IMR-90 (cell line): ENCODE results near the gene QKI. TPM values are rescaled to one million over a fixed set of nuclear protein-coding genes. Genes with fewer than 3 reads are reported as not detected.

Experiments
- ATAC-seq: fragments of 200-7000 bp; cut with Tn5 transposase; 2 replicates; pipeline ENCODE4 v1.9.1; 2020; ENCODE audit warnings: low read depth, mild to moderate bottlenecking, moderate library complexity
- BruUV-seq: library from RNA; stranded (reverse); fragments of 400-500 nt; replicated peaks from 2 replicates; lab custom pipeline; 2021; lab: Mats Ljungman, UMichigan
- CTCF ChIA-PET: fragments of 300-600 bp; formaldehyde crosslinking; extraction: SDS; loops from one replicate; lab custom pipeline; 2021; ENCODE audit warnings: antibody characterized with exemption; lab: Yijun Ruan, JAX
- POLR2A ChIA-PET: fragments of 300-600 bp; sonication (Branson Sonifier 250); formaldehyde crosslinking; loops from one replicate; lab custom pipeline; 2022; ENCODE audit warnings: antibody characterized with exemption; ENCODE audit not compliant: unreplicated experiment; lab: Charles Lee
- DNase-seq: peaks from one replicate; pipeline ENCODE4 v3.0.0; 2013
- H2AFZ ChIP-seq: replicated peaks from 2 replicates; pipeline ENCODE3; 2013; ENCODE audit warnings: low read length, mild to moderate bottlenecking; ENCODE audit not compliant: poor library complexity
- H2AK5ac ChIP-seq: 2 replicates; pipeline ENCODE4 v1.6.1; 2013; ENCODE audit warnings: low read depth, low read length, inconsistent platforms
- H2AK9ac ChIP-seq: replicated peaks from 2 replicates; pipeline ENCODE3; 2013; ENCODE audit warnings: mild to moderate bottlenecking, low read depth, low read length, moderate library complexity; ENCODE audit not compliant: poor library complexity
- H2BK120ac ChIP-seq: 2 replicates; pipeline ENCODE4 v1.6.1; 2013; ENCODE audit warnings: low read depth, low read length, inconsistent platforms
- H2BK15ac ChIP-seq: 3 replicates; pipeline ENCODE4 v1.6.1; 2013; ENCODE audit warnings: low read depth, low read length, inconsistent platforms
- H2BK20ac ChIP-seq: 2 replicates; pipeline ENCODE4 v1.6.1; 2013; ENCODE audit warnings: low read depth, mild to moderate bottlenecking, inconsistent platforms, low read length, moderate library complexity
- H2BK5ac ChIP-seq: 2 replicates; pipeline ENCODE4 v1.6.1; 2013; ENCODE audit warnings: mild to moderate bottlenecking, low read depth, low read length, inconsistent platforms; ENCODE audit not compliant: poor library complexity, severe bottlenecking
- H3K14ac ChIP-seq: replicated peaks from 2 replicates; pipeline ENCODE4 v1.6.1; 2013; ENCODE audit warnings: low read depth, low read length, inconsistent platforms
- H3K18ac ChIP-seq: 2 replicates; pipeline ENCODE4 v1.6.1; 2013; ENCODE audit warnings: low read depth, low read length, control low read depth
- H3K23ac ChIP-seq: 2 replicates; pipeline ENCODE4 v1.6.1; 2013; ENCODE audit warnings: low read depth, low read length, inconsistent platforms
- H3K27ac ChIP-seq: 2 replicates; pipeline ENCODE4 v1.5.1; 2013; ENCODE audit warnings: mild to moderate bottlenecking, control low read depth, low read length; ENCODE audit not compliant: insufficient read depth
- H3K27me3 ChIP-seq: 2 replicates; pipeline ENCODE4 v1.6.1; 2013; ENCODE audit warnings: low read length; ENCODE audit not compliant: control insufficient read depth, insufficient read depth
- H3K36me3 ChIP-seq: 2 replicates; pipeline ENCODE4 v1.6.1; 2013; ENCODE audit warnings: low read length, mixed read lengths; ENCODE audit not compliant: control insufficient read depth, insufficient read depth
- H3K4ac ChIP-seq: 2 replicates; pipeline ENCODE4 v1.6.1; 2013; ENCODE audit warnings: low read depth, low read length, inconsistent platforms
- H3K4me1 ChIP-seq: 2 replicates; pipeline ENCODE4 v1.6.1; 2013; ENCODE audit warnings: low read length, mixed read lengths; ENCODE audit not compliant: control insufficient read depth, insufficient read depth
- H3K4me2 ChIP-seq: 2 replicates; pipeline ENCODE4 v1.6.1; 2013; ENCODE audit warnings: low read depth, mild to moderate bottlenecking, control low read depth, low read length, moderate library complexity
- H3K4me3 ChIP-seq: 2 replicates; pipeline ENCODE4 v1.5.1; 2013; ENCODE audit warnings: low read depth, mild to moderate bottlenecking, control low read depth, low read length, moderate library complexity; ENCODE audit not compliant: insufficient read depth
- H3K56ac ChIP-seq: 2 replicates; pipeline ENCODE4 v1.6.1; 2013; ENCODE audit warnings: low read length, inconsistent platforms; ENCODE audit not compliant: insufficient read depth; ENCODE audit errors: extremely low read depth
- H3K79me1 ChIP-seq, 2 experiments: 2 replicates each; pipeline ENCODE4 v1.6.1; 2013; ENCODE audit warnings: low read length in 2 of 2, inconsistent platforms in 1 of 2, low read depth in 1 of 2
- H3K9ac ChIP-seq: 2 replicates; pipeline ENCODE4 v1.6.1; 2013; ENCODE audit warnings: low read depth, low read length, control low read depth
- H3K9me1 ChIP-seq: 2 replicates; pipeline ENCODE4 v1.6.1; 2013; ENCODE audit warnings: low read length, inconsistent platforms; ENCODE audit not compliant: insufficient read depth
- H3K9me3 ChIP-seq: 2 replicates; pipeline ENCODE4 v1.6.1; 2013; ENCODE audit warnings: low read length; ENCODE audit not compliant: control insufficient read depth, insufficient read depth
- H4K20me1 ChIP-seq: 2 replicates; pipeline ENCODE4 v1.6.1; 2013; ENCODE audit warnings: low read length, inconsistent platforms; ENCODE audit not compliant: insufficient read depth
- H4K5ac ChIP-seq: 2 replicates; pipeline ENCODE4 v1.6.1; 2013; ENCODE audit warnings: mild to moderate bottlenecking, low read depth, low read length, control low read depth
- H4K8ac ChIP-seq, 2 experiments: 2 replicates each; pipeline ENCODE4 v1.6.1; 2013; ENCODE audit warnings: low read depth in 2 of 2, low read length in 2 of 2, control low read depth in 1 of 2, inconsistent platforms in 1 of 2
- H4K91ac ChIP-seq: 2 replicates; pipeline ENCODE4 v1.6.1; 2013; ENCODE audit warnings: low read depth, low read length, inconsistent platforms; ENCODE audit not compliant: insufficient read depth
- BHLHE40 ChIP-seq: fragments of 150-350 bp; IDR thresholded peaks from 2 replicates; pipeline ENCODE4 v1.6.1; 2016; ENCODE audit warnings: mild to moderate bottlenecking, low read depth, low read length
- CHD1 ChIP-seq: IDR thresholded peaks from 2 replicates; pipeline ENCODE4 v1.6.1; 2012; ENCODE audit warnings: low read depth, low read length, improper control_type of control experiment
- CTCF ChIP-seq: conservative IDR thresholded peaks from 2 replicates; pipeline ENCODE4 v1.5.1; 2012; ENCODE audit warnings: mild to moderate bottlenecking, low read depth, low read length, improper control_type of control experiment
- FOS ChIP-seq: fragments of 150-350 bp; IDR thresholded peaks from 2 replicates; pipeline ENCODE4 v1.6.1; 2016; ENCODE audit warnings: low read depth, low read length
- MAFK ChIP-seq: IDR thresholded peaks from 2 replicates; pipeline ENCODE4 v1.6.1; 2012; ENCODE audit warnings: low read depth, low read length, improper control_type of control experiment
- MAZ ChIP-seq: IDR thresholded peaks from 2 replicates; pipeline ENCODE4 v1.6.1; 2012; ENCODE audit warnings: low read depth, mild to moderate bottlenecking, low read length, improper control_type of control experiment, moderate library complexity, borderline replicate concordance
- NFE2L2 ChIP-seq: fragments of 150-350 bp; IDR thresholded peaks from 2 replicates; pipeline ENCODE4 v1.6.1; 2016; ENCODE audit warnings: low read depth, mild to moderate bottlenecking, low read length
- RAD21 ChIP-seq: IDR thresholded peaks from 2 replicates; pipeline ENCODE4 v1.6.1; 2012; ENCODE audit warnings: low read length, improper control_type of control experiment
- RCOR1 ChIP-seq: IDR thresholded peaks from 2 replicates; pipeline ENCODE4 v1.6.1; 2012; ENCODE audit warnings: mild to moderate bottlenecking, low read length, improper control_type of control experiment; ENCODE audit not compliant: insufficient replicate concordance
- RFX5 ChIP-seq: IDR thresholded peaks from 2 replicates; pipeline ENCODE4 v1.8.0; 2012; ENCODE audit warnings: low read depth, mild to moderate bottlenecking, low read length, moderate library complexity
- SMC3 ChIP-seq: fragments of 150-350 bp; IDR thresholded peaks from 2 replicates; pipeline ENCODE4 v1.6.1; 2016; ENCODE audit warnings: low read depth, mild to moderate bottlenecking, antibody characterized with exemption, low read length, moderate library complexity
- whole genome bisulfite sequencing, 2 experiments: methylation state at CpG; one replicate each; pipeline versions ENCODE4 v1.1.5 to v1.1.7; 2013; ENCODE audit warnings: missing lambda C conversion rate in 2 of 2; ENCODE audit not compliant: insufficient read length in 1 of 2; ENCODE audit errors: extremely low coverage in 2 of 2; 5-methylcytosine and 5-hydroxymethylcytosine counted together
- dilution Hi-C: fragments of 300-500 bp; cut with HindIII; formaldehyde crosslinking; loops from one replicate; pipeline ENCODE4 v1.14.3; 2018; ENCODE audit warnings: low sequenced_read_pairs; ENCODE audit not compliant: unreplicated experiment
- in situ Hi-C: fragments of 300-500 bp; cut with MboI; formaldehyde crosslinking; loops from 3 replicates; pipeline ENCODE4 v1.14.3; 2019; ENCODE audit warnings: low sequenced_read_pairs, inconsistent platforms, mixed read lengths
- intact Hi-C: fragments of 100-400 bp; cut with micrococcal nuclease; formaldehyde crosslinking; loops from 2 replicates; pipeline ENCODE4 v1.10.0; 2022
- polyA plus RNA-seq, 3 experiments: library from polyadenylated mRNA; depleted of rRNA; stranded (reverse); fragments of >200 nt; gene quantifications; 2 replicates each; pipeline ENCODE4 v1.2.3, GENCODE V29; 2012; ENCODE audit warnings: low replicate concordance in 1 of 3
- total RNA-seq: library from RNA; depleted of rRNA; stranded (reverse); fragments of >200 nt; gene quantifications from 2 replicates; pipeline ENCODE4 v1.2.3, GENCODE V29; 2012
- TF ChIP-seq, protein P1 (sequence below): fragments of 150-350 bp; IDR thresholded peaks from 2 replicates; pipeline ENCODE4 v1.6.1; 2016; ENCODE audit warnings: low read depth, mild to moderate bottlenecking, low read length, moderate library complexity, borderline replicate concordance
- TF ChIP-seq, protein P2 (sequence below): fragments of 150-350 bp; IDR thresholded peaks from 2 replicates; pipeline ENCODE4 v1.6.1; 2017; ENCODE audit warnings: mild to moderate bottlenecking, antibody characterized with exemption, low read length, low read depth

The QKI gene
- total and polyA plus RNA-seq, 2 of the 4 experiments (the other 2 are of a cell fraction): 112 to 232 TPM

DNA sequence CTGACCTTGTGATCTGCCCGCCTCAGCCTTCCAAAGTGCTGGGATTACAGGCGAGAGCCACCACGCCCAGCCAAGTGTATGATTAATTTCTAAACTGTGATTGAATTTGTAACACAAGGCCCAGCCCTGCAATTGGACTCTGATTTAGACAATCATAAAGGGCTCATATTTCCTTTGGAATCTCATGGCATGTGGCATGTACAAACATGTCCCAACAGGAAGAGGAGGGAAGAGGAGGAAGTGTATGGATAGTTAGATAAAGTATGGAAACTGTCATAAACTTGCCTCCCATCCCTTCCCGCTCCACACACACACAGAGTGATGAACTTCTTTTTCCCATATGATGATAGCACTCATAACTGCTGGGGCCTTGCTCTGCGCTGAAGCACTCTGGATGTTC is 27.2 kb upstream of the QKI start:
- WGBS, 2 experiments: no CpG with 5 or more reads among the region's 5 CpGs
- BruUV-seq: no TSS peak
- Histone ChIP-seq H2AK9ac (no peak overlapping the region), H3K9me1 (no peaks in the 10 kb centered on the region), H2AFZ (no peak overlapping the region), H3K4me2 (no peak overlapping the region), H4K8ac (peak overlapping the region; percentile 25 to 66; a peak in 3 of 4 replicates), H3K4ac (no peak overlapping the region), H3K4me1 (peaks cover 3% of the 10 kb centered on the region), H2BK20ac (0 out of 2 replicates have a peak overlapping the region, but pooled peaks have one; percentile 12), H3K9me3 (no peaks in the 10 kb centered on the region), H2BK5ac (peak overlapping the region; percentile 59), H3K4me3 (no peak overlapping the region), H4K20me1 (no peaks in the 10 kb centered on the region), H2AK5ac (no peak overlapping the region), H3K79me1 (no peaks in the 10 kb centered on the region), H3K27ac (peak overlapping the region; percentile 35; the same call in 1 of the 2 replicates), H3K56ac (no peak overlapping the region), H4K5ac (peak overlapping the region; percentile 97), H3K14ac (no peak overlapping the region), H3K23ac (no peak overlapping the region), H2BK120ac (peak overlapping the region; percentile 47; the same call in 1 of the 2 replicates), H3K27me3 (no peaks in the 10 kb centered on the region), H2BK15ac (no peak overlapping the region), H3K9ac (no peak overlapping the region; the same call in 1 of the 2 replicates), H4K91ac (no peak overlapping the region), H3K18ac (peak overlapping the region; percentile 95), H3K36me3 (no peaks in the 10 kb centered on the region)
- in situ Hi-C loops: no loop called here
- dilution Hi-C loops: no loop called here
- no peak for TF ChIP-seq CTCF
- no peak for TF ChIP-seq BHLHE40
- TF ChIP-seq RCOR1: no peak
- TF ChIP-seq MAZ: no peak
- no peak for TF ChIP-seq NFE2L2
- no peak for TF ChIP-seq RAD21
- no peak for TF ChIP-seq SMC3
- no peak for TF ChIP-seq FOS
- TF ChIP-seq RFX5: no peak
- TF ChIP-seq CHD1: no peak
- TF ChIP-seq MAFK: no peak
- TF ChIP-seq, protein P1, sequence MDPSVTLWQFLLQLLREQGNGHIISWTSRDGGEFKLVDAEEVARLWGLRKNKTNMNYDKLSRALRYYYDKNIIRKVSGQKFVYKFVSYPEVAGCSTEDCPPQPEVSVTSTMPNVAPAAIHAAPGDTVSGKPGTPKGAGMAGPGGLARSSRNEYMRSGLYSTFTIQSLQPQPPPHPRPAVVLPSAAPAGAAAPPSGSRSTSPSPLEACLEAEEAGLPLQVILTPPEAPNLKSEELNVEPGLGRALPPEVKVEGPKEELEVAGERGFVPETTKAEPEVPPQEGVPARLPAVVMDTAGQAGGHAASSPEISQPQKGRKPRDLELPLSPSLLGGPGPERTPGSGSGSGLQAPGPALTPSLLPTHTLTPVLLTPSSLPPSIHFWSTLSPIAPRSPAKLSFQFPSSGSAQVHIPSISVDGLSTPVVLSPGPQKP: no peak
- TF ChIP-seq, protein P2, sequence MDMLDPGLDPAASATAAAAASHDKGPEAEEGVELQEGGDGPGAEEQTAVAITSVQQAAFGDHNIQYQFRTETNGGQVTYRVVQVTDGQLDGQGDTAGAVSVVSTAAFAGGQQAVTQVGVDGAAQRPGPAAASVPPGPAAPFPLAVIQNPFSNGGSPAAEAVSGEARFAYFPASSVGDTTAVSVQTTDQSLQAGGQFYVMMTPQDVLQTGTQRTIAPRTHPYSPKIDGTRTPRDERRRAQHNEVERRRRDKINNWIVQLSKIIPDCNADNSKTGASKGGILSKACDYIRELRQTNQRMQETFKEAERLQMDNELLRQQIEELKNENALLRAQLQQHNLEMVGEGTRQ: no peak
- ATAC-seq: peak; percentile 65
- POLR2A ChIA-PET: no interaction called here
- intact Hi-C loops: no loop called here
- CTCF ChIA-PET: no interaction called here
- DNase-seq: peak; percentile 13
